GM19043 (cell line): Measurements from ENCODE around the gene CTCFL.
"Not testable (repeated sequence)": the region's sequence is repeated elsewhere in the genome, so short reads cannot be mapped to it uniquely, and the experiment has no call there.

ENCODE experiments used
- ATAC-seq: cut with Tn5 transposase; IDR thresholded peaks from one replicate; pipeline ENCODE4 v1.9.1; 2021; ENCODE audit warnings: low read depth; ENCODE audit not compliant: unreplicated experiment

The CTCFL gene

DNA sequence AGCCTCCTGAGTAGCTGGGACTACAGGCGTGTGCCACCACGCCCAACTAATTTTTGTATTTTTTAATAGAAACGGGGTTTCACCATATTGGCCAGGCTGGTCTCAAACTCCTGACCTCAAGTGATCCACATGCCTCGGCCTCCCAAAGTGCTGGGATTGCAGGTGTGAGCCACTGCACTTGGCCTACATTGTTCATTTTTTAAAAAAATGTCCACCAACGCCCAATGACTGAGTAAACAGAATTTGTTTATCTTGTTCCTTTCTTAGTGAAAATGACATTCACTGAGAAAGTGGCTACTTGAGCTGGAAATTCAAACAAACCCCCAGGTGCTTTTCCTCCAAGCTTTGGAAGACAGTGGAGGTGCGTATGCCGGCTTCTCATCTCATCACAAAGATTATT, 13.2 kb downstream of the CTCFL start:
- ATAC-seq = not testable (repeated sequence)

DNA sequence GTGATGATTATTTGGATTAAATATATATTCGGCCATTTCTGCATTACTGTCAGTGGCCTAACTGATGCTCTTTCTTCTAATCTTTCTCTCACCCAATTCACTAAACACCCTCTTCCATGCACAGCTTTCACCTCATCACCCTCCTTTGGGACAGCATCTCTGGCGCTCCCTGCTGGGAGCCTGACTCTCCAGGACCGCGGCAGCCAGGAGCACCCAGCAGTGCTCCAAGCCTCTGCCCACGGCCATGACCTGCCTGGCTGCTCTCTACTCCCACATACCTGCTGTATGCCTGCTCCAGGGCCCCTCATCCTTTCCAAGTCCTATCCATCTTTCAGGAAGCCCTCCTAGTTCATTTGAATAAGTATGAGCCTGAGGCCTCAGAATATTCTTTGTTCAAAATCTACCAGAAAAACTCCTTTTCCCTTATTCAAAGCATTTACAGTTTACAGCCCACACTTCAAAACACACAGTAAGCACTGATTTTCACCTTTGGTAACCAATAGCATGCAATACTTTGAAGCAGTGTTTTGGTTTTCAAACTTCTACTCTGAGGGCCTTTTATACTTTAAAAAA, 15.2 kb downstream of the CTCFL start:
- ATAC-seq = no peak

DNA sequence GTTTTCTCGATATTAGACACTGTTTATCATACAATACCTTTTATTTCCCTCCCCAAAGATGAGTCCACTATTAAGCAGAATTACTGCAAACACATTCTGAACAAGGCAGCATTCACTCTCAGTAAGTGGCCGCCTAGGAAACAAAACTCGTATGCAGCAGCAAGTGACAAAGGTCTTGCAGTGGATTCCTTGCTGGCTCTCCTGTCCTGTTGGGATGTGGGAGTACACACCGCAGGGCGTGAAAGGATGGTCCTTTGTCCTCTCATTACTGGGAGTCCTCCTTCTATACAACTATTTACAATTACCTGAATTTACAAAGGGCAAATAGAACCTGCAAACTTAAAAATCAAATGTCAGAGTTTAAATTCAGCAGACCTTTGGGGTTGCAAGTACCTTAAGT, 16.1 kb downstream of the CTCFL start:
- ATAC-seq = no peak

DNA sequence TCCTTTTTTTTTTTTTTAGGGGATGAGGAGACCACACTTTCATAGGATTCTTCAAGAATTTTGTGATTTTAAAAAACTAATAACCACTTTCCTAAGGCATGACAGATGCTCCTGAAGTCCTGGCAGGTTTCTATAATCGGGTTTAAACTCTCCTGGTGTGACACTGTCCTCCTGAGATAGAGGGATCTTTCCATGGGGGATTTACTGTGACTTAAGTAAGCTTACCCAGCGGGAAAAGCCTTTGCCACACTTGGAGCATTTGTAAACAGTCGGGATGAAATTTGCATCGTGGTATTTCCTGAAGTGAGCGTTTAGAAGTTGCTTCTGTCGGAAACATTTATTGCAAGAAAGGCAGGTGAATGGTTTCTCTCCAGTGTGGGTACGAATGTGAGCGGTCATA, 16.6 kb downstream of the CTCFL start:
- no peak for ATAC-seq

DNA sequence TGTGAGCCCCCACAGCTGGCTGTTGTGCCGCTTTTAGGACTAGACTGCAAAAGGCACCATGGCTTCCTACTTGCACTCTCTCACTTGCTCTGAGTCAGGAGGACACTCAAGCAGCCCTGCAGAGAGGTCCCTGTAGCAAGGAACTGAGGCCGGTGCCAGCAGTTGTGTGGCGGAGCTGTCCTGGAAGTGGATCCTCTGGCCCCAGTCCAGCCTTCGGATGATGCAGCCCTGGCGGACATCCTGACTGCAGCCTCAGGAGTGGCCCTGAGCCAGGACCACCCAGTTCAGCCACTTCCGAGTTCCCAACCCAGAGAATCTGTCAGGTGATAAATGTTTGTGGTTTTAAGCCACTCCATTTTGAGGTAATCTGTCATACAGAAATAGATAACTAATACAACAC, 17.5 kb downstream of the CTCFL start:
- no peak for ATAC-seq

DNA sequence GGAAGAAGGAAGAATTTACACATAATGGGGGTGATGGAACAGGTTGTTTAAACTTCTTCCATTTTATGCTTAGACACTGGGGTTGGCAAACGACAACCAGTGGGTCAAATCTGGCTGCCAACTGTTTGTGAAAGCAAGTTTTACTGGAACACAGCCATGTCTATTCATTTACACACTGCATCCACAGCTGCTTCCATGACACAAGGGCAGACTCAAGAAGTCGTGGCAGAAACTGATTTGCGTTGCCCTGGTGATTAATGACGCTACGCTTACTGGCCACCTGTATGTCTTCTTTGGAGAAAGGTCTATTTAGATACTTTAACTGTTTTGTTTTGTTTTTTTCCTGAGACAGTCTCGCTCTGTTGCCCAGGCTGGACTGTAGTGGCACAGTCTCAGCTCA, 19.0 kb downstream of the CTCFL start:
- ATAC-seq = no peak

DNA sequence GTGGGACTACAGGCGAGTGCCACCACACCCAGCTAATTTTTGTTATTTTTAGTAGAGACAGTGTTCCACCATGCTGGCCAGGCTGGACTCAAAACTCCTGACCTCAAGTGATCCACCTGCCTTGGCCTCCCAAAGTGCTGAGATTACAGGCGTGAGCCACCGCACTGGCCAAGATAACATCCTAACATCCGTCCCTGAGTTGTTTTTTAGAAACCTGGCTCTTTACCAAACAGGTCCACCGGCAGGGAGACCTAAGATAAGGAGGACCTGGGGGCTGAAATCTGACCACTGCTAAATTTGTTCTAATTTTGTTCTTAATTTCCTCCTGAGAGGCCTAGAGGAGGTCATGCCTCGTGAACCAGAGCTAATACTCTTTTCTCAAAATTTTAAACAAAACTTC, 20.5 kb downstream of the CTCFL start:
- no peak for ATAC-seq

DNA sequence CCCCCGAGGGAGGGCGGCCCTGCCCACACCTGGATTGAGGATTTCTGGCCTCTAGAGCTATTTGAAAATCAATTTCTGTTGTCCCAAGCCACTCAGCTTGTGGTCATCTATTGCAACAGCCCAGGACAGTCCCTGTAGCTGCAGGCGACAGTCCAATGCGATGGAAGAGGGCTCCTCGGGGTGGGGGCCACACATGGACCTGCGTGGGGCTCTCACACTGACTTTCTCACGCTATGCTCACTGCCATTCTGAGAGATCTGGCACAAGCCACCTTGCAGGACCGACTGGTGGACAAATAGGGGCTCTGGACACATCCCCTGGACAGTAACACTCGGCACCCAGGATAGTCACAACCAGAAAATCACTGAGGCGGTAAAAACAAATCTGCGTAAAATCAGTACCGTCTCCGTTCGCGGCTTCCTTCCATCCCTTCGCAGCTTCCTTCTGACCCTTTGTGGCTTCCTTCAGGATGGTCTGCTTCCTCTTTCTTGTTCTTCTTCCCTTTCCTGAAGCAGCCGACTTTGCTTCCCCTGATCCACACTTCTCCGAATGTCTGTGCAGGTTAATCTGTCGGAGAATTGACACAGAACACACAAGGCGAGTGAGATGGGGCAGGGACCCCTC, 21.8 kb downstream of the CTCFL start:
- ATAC-seq = no peak

DNA sequence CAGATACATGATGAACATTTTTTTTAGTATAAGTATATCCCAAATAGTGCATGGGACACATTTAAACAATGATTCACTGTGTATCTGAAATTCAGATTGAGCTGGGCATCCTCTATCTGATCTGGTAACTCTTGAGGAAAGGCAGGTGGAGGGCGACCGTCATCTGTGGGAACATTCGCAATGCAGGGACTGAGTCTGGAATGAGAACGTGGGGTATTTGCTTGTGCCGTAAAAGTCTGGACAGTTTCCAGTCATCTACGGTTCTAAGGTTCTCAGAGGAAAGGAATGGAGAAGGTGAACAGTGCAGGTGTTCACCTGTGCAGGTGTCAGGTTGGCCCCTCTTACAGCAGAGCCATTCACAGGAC, 22.6 kb downstream of the CTCFL start:
- ATAC-seq = no peak

DNA sequence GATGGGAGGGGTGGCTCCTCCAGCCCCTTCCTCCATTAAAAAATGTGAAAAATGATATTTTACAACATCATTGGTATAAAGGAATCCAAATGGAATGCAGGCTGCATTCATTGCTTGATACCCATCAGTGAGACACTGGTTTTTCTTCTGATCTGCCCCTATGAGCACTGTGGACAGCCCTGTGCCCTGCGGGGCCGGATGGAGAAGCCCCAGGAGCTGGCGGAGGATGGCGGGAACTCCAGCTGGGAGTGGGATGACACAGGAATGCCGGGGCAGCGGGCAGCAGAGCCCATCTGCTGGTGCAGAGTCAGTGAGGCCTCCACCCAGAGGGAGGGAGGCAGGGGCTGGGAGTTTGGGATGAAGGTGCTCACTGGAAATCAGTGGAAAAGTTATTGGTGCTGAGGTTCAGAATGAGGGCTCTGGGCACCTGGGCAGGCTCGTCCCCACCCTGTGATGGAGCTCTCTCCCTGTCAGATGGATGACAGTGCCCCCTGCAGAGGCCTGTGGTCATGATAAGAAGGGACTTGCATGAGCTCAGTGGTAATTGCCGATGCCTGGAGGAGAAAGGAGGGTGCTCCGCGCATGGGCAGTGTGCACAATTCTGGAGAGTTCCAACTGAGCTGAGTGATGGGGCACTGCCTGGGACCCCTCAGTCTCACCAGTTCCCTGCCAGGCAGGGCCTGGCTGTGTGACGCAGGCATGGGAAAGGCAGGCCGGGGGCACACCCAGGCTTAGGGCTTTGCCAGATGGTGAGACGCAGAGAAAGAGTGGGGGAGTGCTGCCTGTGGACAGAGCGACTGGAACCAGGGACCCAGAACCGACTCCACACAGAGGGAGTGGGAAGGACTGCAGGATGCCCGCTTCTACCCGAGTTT, 23.2 kb downstream of the CTCFL start:
- no peak for ATAC-seq

DNA sequence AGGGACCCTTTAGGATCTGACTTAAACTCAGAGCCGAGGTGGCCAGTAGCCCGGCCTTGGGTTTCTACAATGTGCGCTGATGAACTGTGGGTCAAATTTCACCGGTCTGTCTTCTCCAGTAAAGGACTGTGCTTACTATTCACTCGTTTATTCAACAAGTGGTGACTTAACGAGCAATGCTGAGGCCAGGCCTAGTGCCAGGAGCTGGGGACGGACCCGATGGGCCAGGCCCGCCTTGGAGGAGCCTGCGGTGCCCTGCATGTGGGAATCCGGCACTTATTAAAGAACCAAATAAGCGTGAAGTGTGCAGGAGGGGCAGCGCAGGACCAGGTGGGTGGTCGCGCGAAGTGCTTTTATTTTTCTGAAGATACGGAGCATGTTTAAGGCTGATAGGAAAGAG, 24.0 kb downstream of the CTCFL start:
- ATAC-seq = no peak

DNA sequence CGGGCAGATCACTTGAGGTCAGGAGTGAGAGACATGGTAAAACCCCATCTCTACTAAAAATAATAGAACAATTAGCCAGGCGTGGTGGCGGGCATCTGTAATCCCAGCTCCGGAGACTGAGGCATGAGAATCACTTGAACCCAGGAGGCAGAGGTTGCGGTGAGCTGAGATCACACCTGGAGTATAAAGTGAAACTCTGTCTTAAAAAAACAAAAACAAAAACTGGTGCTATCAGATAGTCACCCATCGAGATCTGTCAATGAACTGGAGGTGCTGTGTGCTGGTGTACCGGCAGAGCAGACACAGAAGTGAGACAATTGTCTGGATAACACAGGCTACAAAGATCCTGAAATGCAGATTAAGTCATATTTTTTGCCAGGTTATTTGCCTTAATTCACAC, 24.7 kb downstream of the CTCFL start:
- ATAC-seq = no peak

DNA sequence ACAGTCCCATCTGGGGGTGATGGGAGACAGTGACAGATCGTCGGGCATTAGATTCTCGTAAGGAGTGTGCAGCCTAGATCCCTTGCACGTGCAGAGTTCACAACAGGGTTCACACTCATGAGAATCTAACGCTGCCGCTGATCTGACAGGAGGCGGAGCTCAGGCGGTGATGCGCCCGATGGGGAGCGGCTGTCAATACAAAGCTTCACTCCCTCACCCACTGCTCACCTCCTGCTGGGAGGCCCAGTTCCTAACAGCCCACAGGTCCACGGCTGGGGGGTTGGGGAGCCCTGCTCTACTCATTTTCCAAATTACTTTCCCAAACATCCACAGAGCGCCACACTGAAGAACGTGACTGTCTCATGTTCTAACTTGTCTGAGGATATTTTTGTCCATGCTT, 25.3 kb downstream of the CTCFL start:
- no peak for ATAC-seq

DNA sequence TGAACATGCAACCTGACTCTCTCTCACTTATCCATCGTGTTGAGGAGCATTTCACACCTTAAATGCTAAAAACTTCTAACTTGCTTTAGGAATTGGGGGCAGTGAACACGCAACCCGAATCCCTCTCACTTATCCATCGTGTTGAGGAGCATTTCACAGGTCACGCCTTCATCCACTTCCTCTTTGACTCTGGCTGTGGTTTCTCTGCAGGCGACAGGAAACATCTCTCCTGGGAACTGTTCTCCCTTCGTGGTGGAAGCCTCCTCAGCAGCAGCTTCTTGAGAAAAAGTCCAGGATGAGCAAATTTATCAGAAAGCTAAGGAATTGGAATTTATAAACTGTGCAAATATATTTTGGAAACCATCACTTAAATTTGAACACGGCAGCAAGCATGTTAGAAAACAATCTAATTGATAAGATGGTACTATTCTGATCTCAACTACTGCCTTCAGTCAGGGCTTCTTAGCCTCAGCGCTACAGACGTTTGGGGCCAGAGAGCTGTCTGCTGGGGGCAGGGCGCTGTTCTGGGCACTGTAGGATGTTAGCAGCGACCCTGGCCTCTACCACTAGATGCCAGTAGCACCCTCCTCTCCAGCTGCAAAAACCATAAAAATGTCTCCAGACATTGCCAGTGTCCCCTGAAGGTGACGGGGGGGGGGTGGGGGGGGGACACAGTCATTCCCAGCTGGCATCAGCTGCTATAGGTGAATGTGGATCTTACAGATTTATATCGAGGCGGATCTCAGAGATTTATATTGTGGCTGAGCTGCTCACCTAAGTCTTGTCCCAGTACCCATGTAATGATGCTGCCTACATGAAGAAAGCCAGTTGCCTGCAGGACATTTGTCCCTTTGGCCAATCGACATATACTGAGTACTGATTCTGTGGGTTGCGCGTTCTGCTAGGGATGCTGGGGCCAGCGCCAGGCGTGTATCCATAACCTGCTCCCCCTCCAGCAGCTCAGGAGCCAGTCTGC, 26.2 kb downstream of the CTCFL start:
- no peak for ATAC-seq

DNA sequence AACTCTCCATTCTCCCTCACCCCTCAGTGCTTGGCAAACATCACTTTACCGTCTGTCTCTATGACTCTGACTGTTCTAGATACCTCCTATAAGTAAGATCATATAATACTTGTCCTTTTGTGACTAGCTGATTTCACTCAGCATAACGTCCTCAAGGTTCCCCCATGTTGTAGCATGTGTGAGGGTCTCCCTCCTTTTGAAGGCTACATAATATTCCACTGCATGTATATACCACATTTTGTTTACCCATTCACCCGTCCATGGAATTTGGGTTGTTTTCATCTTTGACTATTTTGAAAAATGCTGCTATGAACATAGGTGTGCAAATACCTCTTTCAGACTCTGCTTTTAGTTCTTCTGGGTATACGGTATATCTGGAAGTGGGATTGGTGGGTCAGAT, 28.3 kb downstream of the CTCFL start:
- no peak for ATAC-seq

DNA sequence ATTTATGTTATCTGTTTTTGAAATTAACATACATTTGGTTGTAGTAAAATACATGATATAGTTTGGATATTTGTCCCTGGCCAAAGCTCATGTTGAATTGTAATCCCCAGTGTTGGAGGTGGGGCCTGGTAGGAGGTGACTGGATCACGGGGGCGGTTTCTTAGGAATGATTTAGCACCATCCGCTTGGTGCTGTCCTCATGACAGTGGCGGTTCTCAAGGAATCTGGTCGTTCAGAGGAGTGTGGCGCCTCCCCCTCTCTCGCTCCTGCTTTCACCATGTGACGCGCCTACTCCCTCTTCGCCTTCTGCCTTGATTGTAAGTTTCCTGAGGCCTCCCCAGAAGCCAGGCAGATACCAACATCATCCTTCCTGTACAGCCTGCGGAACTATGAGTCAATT, 29.0 kb downstream of the CTCFL start:
- ATAC-seq = no peak

DNA sequence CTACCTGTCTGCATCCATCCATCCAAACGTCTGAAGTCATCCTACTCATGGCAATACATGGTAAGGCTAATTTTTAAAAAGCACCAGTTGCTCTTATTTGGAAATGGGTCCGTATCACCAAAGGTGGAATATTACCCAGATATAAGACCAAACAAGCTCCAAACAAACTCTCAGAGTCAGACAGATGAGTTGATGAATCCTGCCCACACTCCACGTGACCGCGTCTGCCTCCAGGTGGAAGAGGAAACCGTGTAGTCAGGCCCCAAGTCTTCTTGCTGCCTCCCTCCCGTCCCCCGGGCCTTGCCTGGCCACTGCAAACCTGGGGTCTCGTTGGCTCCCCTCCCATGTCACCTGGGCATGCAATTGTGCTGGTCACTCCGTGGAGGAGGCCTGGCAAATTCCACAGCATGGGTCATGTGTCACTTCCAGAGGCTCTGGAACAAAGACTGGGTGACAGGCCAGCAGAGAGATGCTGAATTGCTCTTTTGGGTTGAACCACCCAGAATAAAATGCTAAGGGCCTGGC, 31.8 kb downstream of the CTCFL start:
- no peak for ATAC-seq

DNA sequence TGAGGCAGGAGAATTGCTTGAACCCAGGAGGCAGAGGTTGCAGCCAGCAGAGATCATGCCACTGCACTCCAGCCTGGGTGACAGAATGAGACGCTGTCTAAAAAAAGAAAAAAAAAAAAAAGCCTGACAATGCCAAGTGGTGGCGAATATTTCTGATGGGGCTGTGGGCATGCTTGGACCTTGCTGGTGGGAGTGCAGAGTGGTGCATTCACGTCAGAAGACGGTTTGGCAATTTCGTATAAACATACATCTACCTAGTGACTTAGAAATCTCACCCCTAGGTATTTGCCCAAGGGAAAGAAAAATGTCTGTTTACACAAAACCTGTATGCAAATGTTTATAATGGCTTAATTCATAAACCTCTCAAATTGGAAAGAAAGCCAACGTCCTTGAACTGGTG, 33.6 kb downstream of the CTCFL start:
- ATAC-seq = no peak

DNA sequence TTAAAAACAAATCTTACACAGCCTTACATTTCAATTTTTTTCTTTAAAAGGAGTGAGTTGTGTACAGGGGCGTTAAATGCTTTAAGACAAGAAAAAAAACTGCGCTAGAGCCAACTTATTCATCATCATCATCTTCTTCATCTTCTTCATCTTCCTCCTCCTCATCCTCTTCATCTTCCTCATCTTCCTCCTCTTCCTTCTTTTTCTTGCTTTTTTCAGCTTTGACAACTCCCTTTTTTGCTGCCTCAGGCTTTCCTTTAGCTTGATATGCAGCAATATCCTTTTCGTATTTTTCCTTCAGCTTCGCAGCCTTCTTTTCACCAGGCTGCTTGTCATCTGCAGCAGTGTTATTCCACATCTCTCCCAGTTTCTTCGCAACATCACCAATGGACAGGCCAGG, 36.7 kb downstream of the CTCFL start:
- ATAC-seq = not testable (repeated sequence)

DNA sequence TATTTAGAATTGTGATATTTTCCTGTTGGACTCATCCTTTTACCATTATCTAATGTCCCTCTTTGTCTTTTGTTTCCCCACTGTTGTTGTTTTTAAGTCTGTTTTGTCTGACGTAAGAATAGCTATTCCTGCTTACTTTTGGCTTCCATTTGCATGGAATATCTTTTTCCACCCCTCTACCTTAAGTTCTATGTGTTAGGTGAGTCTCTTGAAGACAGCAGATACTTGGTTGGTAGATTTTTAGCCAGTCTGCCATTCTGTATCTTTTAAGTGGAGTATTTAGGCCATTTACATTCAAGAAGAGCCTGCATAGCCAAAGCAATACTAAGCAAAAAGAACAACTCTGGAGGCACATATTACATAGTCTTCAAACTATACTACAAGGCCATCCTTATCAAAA, 39.2 kb downstream of the CTCFL start:
- no peak for ATAC-seq

DNA sequence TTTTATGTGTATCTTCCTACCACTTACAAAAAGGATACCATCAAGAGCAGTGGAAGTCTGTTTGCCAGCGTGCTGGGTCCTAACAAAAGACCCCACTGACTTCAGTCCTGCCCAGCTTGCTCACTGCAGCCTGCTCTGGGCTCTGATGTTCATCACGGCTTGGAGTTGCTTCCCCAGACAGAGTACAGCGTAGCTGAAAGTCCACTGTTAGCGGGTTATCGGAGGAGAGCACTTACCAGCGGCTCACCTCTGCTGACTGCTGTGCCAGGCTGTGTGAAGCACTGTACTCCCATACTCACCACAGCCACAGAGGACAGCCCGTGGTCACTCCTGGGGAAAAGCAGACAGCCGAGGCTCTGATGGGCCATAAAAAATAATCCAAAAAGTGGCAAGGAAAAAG, 40.2 kb downstream of the CTCFL start:
- no peak for ATAC-seq
